IPS-18c (cell line): Measurements from ENCODE around the gene CFAP97.
"Not testable (repeated sequence)": the region's sequence is repeated elsewhere in the genome, so short reads cannot be mapped to it uniquely, and the experiment has no call there.

Experiments used
- H3K4me3 ChIP-seq: 2 replicates; pipeline ENCODE4 v1.7.0; 2013; ENCODE audit warnings: low read depth, mild to moderate bottlenecking, low read length, moderate library complexity; ENCODE audit not compliant: insufficient read depth
- H3K9me3 ChIP-seq: one replicate; pipeline ENCODE4 v1.6.1; 2013; ENCODE audit warnings: mild to moderate bottlenecking, low read length, moderate library complexity; ENCODE audit not compliant: control insufficient read depth, insufficient read depth

CFAP97 gene

DNA sequence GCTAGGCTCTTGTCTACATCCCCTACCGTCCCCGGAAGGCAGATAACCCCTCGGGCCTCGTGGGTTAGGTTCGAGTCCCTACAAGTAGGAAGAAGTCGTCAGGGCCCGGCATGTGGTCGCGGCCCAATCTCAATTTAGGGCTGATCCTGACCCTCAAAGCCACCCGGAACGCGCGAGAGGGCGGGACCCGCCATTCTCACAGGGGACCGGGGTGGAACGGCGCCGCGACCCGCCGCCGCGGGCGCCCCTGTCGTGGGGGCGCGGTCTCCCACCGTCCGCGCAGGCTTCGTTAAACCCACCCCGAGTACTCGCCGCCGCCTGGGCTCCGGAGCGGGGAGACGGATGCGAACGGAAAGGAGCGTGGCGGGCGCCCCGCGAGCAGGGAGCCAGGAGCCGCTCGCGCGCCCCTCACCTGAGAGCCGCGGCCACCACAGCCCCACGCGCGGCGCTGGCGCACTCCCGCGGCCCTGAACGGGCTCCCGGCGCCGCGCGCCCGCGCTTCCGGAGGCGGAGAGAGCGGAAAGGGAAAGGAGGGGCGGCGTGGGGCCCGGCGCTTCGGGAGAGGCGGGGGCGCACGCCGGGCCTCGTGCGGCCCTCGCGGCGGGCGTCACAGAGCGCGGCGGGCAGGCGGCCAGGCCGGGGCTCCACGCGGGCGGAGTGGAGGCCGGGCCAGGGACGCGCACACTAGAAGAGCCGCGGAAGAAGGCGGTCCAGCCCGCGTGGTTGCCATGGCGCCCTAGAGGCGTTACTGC, at the start of gene CFAP97:
Gene CFAP97 (minus strand): TSS at position 515 of the 752 bp plus-strand sequence. CDS start 12,804 bp downstream, outside the sequence.
- Histone ChIP-seq H3K9me3 (no peaks in the 10 kb centered on the region), H3K4me3 (peak within 1 kb of the TSS; percentile 69)

- H3K9me3 ChIP-seq: no peaks in the 10 kb centered on the region
- no peak overlapping the region for H3K4me3 ChIP-seq
These were observed 45.3 kb upstream of the CFAP97 start for GRCh38 chr4:185249105-185249504.

- Histone ChIP-seq H3K9me3 (no peaks in the 10 kb centered on the region), H3K4me3 (no peak overlapping the region)
These were observed 44.7 kb upstream of the CFAP97 start for GRCh38 chr4:185248393-185249039.

- Histone ChIP-seq H3K9me3 (no peaks in the 10 kb centered on the region), H3K4me3 (no peak overlapping the region)
These were observed 43.4 kb upstream of the CFAP97 start for GRCh38 chr4:185247151-185247550.

GRCh38 chr4:185246453-185246852, 42.7 kb upstream of the CFAP97 start:
- Histone ChIP-seq H3K4me3 (no peak overlapping the region), H3K9me3 (no peaks in the 10 kb centered on the region)

DNA sequence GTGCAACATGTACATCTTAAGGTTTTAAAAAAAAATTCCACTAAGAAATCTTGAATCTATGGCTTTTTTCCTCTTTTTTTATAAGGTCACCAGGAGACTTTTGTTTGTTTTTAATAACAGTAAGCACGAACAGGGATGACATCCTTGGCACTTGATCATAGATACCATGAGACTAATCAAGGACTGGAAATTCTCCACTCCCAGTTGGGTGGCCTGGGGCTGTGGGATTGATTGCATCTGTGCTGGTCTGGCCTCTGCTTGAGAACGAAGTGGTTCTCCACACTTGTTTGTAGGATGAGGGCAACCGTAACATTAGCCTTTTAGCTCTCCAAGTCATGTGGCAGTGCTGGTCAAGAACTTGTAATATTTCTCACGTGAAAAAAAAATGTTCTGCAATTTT, 41.0 kb upstream of the CFAP97 start:
- Histone ChIP-seq H3K9me3 (no peaks in the 10 kb centered on the region), H3K4me3 (no peak overlapping the region)

- Histone ChIP-seq H3K4me3 (no peak overlapping the region), H3K9me3 (peaks cover under 1% of the 10 kb centered on the region)
These were observed 40.1 kb upstream of the CFAP97 start for GRCh38 chr4:185243879-185244278.

DNA sequence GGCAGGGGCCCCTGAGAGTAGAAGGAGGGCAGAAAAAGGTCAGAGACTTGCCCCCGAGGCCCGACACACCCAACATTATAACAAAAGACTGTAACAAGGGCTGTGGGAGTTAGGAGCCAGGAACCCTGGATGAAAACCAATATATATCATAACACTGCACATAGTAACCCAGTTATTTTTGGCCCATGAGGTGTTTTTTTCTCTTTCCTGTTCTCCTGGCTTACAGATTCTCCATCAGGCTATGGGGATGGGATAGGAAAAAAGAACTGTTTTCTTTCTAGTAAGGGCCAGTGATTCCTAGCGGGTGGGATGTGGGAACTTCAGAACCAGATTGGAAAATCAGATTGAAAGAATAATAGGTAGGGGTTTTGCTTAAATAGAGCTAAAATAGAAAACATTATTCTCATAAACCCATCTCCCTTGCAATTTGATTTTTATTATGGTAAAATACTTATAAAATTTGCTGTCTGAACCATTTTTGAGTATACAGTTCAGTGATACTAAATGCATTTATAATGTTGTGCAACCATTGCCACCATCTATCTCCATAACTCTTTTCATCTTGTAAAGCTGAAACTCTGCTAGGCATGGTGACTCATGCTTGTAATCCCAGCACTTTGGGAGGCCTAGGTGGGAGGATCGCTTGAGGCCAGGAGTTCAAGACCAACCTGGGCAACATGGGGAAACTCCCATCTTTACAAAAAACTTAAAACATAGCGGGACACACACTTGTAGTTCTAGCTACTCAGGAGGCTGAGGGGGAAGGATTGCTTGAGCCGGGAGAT, 39.1 kb upstream of the CFAP97 start:
- peaks cover 4% of the 10 kb centered on the region for H3K9me3 ChIP-seq

DNA sequence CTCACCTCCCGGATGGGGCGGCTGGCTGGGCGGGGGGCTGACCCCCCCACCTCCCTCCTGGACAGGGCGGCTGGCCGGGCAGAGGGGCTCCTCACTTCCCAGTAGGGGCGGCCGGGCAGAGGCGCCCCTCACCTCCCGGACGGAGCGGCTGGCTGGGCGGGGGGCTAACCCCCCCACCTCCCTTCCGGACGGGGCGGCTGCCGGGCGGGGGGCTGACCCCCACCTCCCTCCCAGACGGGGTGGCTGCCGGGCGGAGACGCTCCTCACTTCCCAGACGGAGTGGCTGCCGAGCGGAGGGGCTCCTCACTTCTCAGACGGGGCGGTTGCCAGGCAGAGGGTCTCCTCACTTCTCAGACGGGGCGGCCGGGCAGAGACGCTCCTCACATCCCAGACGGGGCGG, 36.7 kb upstream of the CFAP97 start:
- H3K9me3 ChIP-seq, H3K4me3 ChIP-seq: not testable (repeated sequence)

More for the DNA sequence above, 39.1 kb upstream of the CFAP97 start:
- no peak overlapping the region for H3K4me3 ChIP-seq

- Histone ChIP-seq H3K4me3 (no peak overlapping the region), H3K9me3 (peaks cover 4% of the 10 kb centered on the region)
These were observed 35.0 kb upstream of the CFAP97 start for GRCh38 chr4:185238750-185239149.

GRCh38 chr4:185238215-185238681, 34.4 kb upstream of the CFAP97 start:
- Histone ChIP-seq H3K9me3 (peaks cover 4% of the 10 kb centered on the region), H3K4me3 (no peak overlapping the region)

- Histone ChIP-seq H3K4me3 (no peak overlapping the region), H3K9me3 (peaks cover 4% of the 10 kb centered on the region)
These were observed 33.4 kb upstream of the CFAP97 start for GRCh38 chr4:185237175-185237574.

GRCh38 chr4:185235843-185236503, 32.2 kb upstream of the CFAP97 start:
- Histone ChIP-seq H3K9me3 (peaks cover 4% of the 10 kb centered on the region), H3K4me3 (no peak overlapping the region)

DNA sequence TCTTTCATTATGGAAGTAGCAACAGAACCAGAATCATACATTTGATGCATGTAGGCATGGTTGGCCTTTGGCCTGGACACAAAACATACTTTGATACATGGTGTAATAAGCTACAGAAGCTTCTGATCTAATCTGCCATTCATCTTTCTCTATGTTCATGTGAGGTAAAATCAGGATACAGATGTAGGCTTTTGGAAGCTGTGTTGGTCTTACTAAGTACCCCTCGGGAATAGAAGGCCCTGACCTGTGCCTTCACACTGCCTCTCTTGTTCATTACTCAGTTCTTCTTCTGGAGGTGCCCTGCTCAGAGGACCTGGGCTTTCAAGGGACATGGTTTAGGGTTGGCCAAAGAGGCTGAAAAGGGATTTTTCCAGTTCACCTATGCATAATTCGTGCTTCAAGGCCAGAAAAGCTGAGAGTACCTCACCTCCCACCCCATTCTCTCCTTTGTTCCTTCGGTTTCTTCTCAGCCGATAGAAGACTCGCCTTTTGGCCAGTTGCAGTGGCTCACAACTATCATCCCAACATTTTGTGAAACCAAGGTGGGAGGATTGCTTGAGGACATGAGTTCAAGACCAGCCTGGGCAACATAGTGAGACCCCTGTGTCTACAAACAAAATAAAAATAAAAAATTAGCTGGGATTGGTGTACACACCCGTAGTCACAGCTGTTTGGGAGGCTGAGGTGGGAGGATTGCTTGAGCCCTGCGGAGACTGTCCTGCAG, 31.5 kb upstream of the CFAP97 start:
- Histone ChIP-seq H3K9me3 (peaks cover 4% of the 10 kb centered on the region), H3K4me3 (no peak overlapping the region)

GRCh38 chr4:185232370-185232769, 28.6 kb upstream of the CFAP97 start:
- Histone ChIP-seq H3K4me3 (no peak overlapping the region), H3K9me3 (no peaks in the 10 kb centered on the region)

- Histone ChIP-seq H3K9me3 (no peaks in the 10 kb centered on the region), H3K4me3 (no peak overlapping the region)
These were observed 25.4 kb upstream of the CFAP97 start for GRCh38 chr4:185229021-185229818.
